Measurements from ENCODE around the gene ATP13A1.

GRCh38 chr19:19600793-19601330 lies 62.6 kb downstream of the ATP13A1 start:
- TF ChIP-seq, protein P1, sequence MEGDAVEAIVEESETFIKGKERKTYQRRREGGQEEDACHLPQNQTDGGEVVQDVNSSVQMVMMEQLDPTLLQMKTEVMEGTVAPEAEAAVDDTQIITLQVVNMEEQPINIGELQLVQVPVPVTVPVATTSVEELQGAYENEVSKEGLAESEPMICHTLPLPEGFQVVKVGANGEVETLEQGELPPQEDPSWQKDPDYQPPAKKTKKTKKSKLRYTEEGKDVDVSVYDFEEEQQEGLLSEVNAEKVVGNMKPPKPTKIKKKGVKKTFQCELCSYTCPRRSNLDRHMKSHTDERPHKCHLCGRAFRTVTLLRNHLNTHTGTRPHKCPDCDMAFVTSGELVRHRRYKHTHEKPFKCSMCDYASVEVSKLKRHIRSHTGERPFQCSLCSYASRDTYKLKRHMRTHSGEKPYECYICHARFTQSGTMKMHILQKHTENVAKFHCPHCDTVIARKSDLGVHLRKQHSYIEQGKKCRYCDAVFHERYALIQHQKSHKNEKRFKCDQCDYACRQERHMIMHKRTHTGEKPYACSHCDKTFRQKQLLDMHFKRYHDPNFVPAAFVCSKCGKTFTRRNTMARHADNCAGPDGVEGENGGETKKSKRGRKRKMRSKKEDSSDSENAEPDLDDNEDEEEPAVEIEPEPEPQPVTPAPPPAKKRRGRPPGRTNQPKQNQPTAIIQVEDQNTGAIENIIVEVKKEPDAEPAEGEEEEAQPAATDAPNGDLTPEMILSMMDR (IDR thresholded peaks at IDR 0.05; ENCODE audit: extremely low read depth in 1 of 2, insufficient read depth in 1 of 2, low read depth in 1 of 2, low read length in 2 of 2) = no peak
- TF ChIP-seq POLR2AphosphoS5 (IDR thresholded peaks at IDR 0.05; ENCODE audit: insufficient read depth, low read depth, low read length) (no peak), MAX (IDR thresholded peaks at IDR 0.05; ENCODE audit: insufficient read depth, insufficient read length) (no peak), EZH2 (IDR thresholded peaks at IDR 0.05; ENCODE audit: borderline replicate concordance, low read depth, low read length, severe bottlenecking) (no peak), POLR2A (IDR thresholded peaks at IDR 0.05; ENCODE audit: low read depth, low read length) (no peak), MYC (IDR thresholded peaks at IDR 0.05; ENCODE audit: low read depth, low read length) (no peak), FOS (IDR thresholded peaks at IDR 0.05; ENCODE audit: borderline replicate concordance, insufficient read depth, low read length) (no peak), JUN (IDR thresholded peaks at IDR 0.05; ENCODE audit: borderline replicate concordance, insufficient read depth, insufficient read length, low read depth) (no peak)
